ENCODE results near the gene CELF5.
"Not testable (repeated sequence)": the region's sequence is repeated elsewhere in the genome, so short reads cannot be mapped to it uniquely, and the experiment has no call there.

The CELF5 gene

DNA sequence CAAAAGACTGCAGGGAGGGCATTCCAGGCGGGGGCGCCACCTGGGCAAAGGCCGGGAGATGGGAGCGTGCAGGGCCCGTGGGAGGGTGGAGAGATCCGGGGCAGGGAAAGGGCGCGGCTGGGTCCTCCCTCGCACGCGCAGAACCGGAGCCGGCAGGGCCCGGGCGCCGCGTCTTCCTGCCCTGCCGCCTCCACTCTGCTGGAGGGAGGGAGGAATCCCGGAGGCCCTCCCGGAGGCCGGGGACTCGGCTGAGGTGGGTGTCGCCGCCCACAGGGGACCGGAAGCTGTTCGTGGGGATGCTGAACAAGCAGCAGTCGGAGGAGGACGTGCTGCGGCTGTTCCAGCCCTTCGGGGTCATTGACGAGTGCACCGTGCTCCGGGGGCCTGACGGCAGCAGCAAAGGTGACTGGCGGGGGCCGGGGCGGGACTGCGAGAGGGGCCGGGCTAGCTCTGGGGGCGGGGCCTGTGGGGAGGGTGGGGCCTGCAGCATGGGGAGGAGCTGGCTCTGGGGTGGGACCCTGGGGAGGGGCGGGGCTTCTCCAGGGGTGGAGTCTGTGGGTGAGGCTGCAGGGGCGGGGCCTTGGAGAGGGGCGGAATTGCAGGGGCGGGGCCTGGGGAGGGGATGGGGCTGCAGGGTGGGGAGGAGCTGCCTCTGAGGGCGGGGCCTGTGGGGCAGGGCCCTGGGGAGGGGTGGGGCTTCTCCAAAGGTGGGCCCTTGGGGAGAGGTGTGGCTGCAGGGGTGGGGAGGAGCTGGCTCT is 51.3 kb downstream of the CELF5 start:
- DNase-seq = peak; percentile 63

DNA sequence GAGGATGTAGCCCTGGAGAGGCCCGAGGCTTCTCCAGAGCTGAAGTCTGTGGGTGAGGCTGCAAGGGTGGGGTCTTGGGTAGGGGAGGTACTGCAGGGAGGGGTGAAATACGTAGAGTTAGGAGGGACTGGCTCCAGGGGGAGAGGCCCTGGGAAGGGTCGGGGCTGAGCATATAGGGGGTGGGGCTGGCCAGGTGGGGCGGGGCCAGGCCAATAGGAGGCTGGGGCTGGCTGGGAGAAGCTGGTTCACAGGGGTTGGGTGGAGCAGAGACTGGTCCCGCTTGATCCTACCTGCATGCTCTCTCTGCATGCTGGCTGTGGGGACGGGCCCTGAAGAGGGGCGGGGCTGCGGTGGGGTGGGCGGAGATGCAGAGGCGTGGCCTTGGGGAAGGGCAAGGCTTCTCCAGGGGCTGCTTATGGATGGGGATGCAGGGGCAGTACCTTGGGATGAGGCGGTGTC is 51.9 kb downstream of the CELF5 start:
- DNase-seq = no peak

DNA sequence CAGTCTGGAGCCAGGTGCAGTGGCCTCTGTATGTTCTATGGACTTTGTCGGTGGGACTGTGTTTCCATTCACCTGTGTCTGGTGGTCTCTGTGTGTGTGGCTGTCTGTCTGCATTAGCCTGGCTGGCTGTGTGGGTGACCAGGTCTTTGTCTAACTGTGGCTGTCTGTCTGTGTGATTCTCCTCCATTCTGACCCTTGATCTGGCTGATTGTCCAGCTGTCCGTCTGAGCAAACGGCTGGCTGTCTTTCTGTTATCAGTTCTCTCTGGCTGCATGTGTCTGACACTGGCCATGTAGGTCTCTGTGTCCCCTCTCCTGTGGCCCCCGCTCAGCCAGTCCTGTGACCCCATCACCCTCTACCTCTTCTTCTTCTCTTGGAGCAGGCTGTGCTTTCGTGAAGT is 53.2 kb downstream of the CELF5 start:
- no peak for DNase-seq

DNA sequence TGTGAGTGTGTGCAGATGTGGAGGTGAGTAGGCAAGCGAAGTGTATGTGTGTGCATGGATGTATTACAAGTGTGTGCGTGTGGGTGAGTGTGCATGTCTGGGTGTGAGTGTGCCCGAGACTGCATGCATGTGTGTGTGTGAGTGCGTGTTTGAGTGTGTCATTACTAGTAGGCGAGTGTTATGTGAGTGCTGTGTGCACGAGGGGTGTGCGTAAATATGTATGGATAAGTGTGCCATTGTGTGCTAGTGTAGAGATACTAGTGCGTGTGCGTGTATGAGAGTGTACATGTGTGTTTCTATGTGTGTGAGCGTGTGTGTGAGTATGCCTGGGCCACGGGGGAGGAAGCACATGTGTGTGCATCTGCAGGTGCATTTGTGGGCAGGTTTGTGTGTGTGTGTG is 53.8 kb downstream of the CELF5 start:
- no peak for DNase-seq

DNA sequence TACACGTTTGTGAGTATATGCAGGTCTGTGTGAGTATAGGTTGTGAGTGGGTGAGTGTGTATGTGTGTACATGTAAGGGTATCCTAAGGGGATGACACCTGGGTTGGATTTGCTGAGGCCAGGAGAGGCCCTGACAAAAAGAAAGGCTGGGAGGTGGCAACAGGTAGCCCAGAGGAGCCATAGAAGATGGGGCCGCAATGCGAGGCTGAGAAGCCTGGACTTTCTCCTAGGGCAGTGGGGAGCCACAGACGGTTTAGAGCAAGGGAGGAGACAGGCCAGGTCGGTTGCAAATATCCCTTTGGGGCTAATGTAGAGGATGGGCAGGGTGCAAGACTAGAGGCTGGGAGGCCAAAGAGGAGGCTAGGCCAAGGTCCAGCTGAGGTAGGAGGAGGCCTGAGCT is 54.3 kb downstream of the CELF5 start:
- no peak for DNase-seq

DNA sequence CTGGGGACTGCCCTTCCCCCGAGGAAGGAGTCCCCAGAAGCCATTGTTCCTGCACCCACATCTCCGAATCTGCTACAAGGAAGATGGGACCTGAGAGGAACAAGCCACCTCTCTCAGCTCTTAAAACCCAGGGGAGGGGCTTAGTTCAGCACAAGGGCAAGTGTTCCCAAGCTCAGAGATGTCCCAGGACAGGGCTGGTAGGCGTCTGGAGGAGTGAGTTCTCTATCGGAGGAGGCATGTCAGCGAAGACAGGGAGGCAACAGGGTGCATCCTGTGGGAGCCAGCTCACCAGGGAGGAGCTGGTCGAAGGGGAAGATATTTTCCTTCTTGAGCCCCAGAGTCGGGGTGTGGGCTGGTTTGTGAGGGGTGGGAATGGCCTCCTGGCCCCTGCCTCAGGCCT is 54.8 kb downstream of the CELF5 start:
- no peak for DNase-seq

DNA sequence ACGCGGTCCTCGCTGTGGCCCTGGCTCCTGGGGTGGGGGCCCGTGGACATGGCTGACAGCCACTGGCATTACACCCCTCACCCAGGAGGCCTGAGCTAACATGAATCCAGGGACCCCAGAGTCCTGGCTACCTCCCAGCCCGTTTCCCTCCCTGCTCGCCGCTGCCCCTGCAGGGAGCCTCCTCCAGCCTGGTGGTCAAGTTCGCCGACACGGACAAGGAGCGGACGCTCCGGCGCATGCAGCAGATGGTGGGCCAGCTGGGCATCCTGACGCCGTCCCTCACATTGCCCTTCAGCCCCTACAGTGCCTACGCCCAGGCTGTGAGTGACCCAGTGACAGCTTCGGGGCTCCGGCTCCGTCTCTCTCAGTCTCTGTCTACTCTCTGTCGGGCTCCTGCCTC is 56.6 kb downstream of the CELF5 start:
- no peak for DNase-seq

DNA sequence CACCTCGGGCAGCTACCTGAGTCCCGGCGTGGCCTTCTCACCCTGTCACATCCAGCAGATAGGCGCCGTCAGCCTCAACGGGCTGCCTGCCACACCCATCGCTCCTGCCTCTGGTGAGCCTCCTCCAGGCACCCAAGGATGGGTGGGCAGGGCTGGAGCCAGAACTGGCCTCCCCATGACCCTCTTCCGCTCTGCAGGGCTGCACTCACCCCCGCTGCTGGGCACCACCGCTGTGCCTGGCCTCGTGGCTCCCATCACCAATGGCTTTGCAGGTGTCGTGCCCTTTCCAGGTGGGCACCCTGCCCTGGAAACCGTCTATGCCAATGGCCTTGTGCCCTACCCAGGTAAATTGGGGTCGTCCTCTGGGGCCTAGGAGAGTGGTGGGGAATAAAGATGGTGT is 57.7 kb downstream of the CELF5 start:
- no peak for DNase-seq

DNA sequence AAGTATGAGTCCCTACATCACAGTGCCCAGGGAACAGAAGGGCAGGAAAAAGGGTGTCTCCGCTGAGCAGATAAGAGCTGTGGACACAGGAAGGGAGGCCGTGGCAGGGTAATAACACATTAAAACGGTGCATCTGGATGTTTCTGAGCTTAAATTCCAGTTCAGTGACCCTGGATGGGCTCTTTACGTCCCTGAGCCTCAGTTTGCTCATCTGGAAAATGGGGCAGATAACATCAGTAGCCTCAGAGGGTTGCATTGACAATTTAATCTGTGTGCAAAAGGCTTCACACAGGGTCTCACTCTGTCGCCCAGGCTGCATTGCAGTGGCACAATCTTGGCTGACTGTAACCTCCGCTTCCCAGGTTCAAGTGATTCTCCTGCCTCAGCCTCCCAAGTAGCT is 58.1 kb downstream of the CELF5 start:
- no peak for DNase-seq

DNA sequence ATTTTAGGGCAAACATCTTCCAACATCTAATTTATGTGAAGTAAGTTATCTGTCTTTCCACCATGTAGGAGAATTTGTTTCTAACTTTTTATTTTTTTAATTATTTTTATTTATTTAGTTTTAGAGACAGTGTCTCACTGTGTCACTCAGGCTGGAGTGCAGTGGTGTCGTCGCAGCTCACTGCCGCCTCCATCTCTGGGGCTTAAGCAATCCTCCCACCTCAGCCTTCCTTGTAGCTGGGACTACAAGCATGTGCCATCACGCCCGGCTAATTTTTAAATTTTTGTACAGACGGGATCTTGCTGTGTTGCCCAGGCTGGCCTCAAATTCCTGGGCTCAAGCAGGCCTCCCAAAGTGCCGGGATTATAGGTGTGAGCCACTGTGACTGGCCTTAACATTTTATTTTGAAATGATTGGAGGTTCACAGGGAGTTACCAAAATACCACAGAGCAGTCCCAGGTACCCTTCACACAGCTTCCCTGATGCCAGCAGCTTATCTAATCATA is 58.8 kb downstream of the CELF5 start:
- DNase-seq = no peak

DNA sequence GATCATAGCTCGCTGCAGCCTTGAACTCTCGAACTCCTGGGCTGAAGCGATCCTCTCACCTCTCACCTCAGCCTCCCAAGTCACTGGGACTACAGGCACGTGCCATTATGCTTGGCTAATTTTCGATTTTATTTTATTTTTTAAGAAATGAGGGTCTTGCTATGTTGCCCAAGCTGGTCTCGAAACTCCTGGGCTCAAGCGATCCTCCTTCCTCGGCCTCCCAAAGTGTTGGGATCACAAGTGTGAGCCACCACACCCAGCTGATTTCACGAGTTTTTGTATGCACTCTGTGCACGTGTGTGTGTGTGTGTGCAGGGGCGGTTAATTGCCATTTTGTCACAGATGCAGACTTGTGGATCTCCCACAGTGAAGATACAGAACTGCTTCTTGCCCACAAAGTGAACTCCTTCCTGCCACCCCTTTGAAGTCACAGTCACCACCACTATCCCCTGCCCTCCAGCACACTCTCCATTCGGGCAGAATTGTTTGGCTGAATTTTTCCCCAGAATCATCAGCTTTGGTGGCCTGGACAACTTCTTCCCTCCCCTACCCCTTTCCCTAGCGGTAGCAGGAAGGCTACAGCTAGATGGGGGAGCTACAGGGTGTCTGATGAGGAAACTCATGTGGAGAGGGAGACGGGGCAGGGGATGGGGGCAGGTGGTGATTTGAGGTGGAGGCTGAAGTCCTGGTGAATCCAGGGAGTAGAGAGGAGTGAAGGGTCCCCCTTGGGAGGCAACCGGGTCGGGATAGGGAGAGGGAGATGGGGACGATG is 59.6 kb downstream of the CELF5 start:
- DNase-seq = no peak

DNA sequence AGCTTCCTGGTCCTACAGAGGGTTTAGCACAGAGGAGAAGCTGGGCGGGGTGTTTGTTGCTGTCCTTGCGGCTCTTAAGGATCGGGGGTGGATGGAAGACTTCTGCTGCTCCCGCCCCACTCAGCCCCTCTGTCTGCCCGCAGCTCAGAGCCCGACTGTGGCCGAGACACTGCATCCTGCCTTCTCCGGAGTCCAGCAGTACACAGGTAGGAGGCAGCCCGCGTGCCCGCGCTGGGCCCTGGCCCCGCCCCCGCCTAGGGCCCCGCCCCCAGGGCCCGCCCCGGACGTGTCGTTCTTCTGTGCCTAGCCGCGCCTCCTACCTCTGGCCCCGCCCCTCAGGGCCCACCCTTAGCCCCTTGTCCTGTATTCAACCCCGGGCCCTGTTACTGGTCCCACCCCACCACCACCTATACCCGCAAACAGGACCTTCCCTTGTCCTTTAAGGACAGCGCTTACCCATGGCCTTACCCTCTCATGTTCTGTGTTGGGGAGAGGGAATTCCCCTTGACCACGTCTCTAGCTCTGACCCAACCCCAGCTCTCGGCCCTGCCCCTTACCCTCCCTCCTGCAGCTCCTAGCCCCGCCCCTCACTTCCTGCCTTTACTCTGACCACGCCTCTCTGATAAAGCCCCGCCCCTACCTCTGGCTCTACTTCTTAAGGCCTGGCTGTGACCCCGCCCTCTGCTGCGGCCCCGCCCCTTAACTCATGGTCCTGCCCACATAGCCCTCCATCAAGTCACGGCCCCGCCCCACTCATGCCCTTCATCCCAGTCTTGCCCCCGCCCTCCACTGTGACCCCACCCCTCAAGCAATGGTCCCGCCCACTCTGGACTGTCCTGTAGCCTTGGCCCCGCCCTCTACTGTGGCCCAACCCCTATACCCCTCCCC is 60.5 kb downstream of the CELF5 start:
- DNase-seq = peak; percentile 26

DNA sequence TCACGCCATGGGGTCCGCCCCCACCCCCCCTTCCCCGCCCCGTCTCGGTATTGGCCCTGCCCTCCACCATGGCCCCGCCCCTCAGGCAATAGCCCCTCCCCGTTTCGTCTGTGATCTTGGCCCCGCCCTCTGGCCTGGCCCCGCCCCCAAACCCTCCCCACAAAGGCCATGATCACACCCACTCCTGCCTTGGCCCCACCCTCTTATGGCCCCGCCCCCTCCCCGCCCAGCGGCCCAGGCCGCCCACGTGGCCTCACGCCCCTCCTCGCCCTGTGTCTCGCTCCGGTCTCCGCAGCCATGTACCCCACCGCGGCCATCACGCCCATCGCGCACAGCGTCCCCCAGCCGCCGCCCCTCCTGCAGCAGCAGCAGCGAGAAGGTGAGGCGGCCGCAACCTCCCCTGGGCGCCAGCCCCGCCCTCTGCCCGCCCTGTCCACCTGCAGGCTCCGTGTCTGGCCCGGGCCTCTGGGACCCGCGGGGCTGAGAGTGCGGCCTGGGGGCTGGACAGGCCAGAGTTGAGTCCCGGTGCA is 61.3 kb downstream of the CELF5 start:
- DNase-seq = no peak

DNA sequence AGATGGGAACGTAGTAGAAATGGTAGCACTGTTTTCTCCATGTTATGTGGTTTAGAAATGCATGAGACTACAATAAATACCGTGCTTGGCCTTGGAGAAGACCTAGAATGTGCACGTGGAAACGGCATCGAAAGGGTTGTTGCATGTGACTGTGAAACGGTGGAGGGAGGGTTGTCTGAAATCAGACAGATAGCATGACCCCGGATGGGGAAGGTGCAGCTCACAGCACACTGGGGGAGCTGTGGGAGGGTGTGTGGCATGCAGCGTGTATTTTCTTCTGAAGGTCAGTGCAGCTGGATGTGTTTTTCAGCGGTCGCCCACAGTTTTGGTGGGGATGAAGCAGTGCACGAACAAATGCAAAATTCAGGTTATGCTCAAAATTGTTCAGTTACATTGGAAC is 63.4 kb downstream of the CELF5 start:
- DNase-seq = no peak

DNA sequence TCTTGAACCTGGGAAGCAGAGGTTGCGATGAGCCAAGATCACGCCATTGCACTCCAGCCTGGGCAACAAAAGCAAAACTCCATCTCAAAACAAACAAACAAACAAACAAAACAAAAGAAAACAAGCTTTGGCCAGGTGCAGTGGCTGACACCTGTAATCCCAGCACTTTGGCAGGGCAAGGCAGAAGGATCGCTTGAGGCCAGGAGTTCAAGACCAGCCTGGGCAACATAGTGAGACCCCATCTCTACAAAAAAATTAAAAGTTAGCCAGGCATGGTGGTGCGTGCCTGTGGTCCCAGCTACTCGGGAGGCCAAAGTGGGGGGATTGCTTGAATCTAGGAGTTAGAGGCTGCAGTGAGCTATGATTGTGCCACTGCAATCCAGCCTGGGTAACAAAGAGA is 64.0 kb downstream of the CELF5 start:
- not testable (repeated sequence) for DNase-seq

DNA sequence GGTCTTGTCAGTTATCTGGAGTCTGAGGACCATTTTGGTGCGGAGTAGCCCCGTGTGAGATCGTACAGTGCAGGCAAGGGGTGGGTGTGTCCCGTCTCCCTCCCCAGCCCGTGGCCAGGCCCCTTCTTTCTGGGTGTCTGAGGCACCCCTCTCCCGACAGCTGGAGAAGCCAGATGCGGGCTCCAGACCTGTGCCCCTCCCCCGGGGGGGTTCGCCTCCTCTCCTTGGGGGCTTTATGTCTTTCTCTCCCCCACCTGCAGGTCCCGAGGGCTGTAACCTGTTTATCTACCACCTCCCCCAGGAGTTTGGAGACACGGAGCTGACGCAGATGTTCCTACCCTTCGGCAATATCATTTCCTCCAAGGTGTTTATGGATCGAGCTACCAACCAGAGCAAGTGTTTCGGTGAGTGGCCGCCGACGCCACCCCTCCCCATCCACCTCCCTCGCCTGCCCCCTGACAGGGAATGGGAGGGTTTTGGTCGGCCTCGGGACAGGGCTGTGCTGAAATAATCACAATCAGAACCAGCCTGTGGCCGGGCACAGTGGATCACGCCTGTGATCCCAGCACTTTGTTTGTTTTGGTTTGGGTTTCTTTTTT is 65.6 kb downstream of the CELF5 start:
- DNase-seq = no peak

DNA sequence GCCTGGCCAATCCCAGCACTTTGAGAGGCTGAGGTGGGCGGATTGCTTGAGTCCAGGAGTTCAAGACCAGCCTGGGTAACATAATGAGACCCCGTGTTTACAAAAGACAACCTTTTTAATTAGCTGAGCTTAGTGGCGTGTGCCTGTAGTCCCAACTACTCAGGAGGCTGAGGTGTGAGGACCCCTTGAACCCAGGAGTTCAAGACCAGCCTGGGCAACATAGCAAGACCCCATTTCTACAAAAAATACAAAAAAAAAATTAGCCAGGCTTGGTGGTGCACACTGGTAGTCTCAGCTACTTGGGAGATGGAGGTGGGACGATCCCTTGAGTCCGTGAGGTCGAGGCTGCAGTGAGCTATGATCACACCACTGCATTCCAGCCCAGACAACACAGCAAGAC is 66.4 kb downstream of the CELF5 start:
- not testable (repeated sequence) for DNase-seq

DNA sequence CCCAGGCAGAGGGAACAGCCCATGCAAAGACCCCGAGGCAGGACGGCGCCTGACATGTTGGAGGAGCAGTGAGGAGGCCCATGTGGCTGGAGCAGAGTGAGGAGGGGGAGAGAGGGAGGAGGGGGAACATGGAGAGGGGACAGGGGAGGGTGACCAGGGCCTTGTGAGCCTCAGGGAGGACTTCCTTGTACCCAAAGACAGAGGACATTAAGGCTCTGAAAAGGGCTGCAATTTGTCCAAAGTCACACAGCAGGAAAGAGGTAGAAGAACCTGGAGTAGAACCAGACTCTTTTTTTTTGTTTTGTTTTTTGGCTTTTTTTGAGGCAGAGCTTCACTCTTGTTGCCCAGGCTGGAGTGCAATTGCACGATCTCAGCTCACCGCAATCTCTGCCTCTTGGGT is 67.2 kb downstream of the CELF5 start:
- no peak for DNase-seq

DNA sequence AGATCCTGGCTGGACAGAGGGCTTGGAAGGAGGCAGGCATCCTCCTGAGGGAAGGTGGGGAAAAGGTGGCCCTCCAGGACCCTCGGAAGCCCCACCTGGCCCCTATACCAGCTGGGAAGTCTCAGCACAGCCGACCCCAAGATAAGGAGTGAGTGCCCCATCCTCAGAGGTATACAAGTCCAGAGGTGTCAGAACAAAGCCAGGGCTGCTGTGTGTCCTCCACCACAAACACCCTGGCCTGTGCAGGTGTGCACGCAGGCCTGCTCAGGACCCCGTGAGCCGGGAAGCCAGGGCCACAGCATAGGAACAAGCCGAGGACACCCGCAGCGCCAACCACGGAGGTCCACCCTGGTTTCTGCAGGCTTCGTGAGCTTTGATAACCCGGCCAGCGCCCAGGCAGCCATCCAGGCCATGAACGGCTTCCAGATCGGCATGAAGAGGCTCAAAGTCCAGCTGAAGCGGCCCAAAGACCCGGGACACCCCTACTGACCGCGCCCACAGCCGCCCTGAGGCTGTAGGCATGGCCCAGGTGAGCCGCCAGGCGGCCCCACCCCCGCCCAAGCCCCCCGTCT is 68.6 kb downstream of the CELF5 start:
- no peak for DNase-seq

DNA sequence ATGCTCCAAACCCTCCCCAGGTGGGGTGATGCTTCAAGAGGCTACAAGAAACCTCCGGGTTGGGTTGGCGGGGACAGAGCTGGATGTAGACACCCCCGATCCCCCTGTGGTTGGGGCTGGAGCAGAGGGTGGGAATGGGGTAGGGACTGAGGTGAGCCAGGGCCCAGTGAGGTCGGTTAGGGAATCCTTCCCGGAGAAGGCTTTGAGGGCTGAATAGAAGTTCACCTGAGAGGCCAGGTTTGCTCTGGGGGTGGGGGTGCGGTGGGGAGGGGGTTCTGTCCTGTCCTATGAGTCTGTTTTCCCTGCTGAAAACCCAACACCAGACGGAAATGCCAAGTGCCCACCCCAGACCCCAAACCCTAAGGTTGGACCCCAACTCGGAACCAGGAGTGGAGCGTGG is 69.1 kb downstream of the CELF5 start:
- no peak for DNase-seq

DNA sequence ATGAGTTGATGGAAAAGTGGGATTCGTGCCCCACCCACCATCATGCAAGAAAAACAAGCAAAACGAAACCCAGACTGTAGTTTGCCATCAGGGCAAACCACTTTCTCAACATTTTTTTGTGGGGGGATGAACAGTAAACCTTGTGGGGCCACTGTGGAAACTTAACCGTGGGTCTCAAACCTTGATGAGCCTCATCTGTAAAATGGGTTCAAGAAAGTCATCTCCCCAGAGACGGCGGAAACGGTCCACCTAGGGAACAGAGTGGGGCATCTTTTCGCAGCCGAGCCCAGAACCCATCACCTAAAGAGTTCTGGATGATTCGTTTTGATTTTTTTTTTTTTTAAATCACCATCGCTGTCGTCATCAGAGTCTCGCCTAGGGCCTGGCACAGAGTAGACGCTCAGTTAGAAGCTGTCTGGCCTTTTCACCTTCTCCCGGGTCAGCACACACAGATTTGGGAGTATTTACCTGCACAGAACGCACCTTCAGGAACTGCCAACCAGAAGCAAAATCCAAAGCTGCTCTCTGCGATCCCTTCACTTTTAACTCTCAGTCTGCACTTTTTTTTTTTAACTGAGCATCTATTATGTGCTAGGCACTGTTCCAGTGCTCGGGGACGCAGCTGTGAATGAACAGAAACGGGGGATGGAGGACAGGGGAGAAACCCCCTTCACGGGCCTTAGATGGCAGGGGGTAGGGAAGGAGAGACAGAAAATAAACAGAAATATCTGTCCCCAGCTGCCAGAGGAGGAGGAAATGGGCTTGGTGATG is 69.8 kb downstream of the CELF5 start:
- DNase-seq = no peak
